HepG2 (cell line): ENCODE results near the gene C10orf143. TPM values are rescaled to one million over a fixed set of nuclear protein-coding genes. Genes with fewer than 3 reads are reported as not detected.
A peak's percentile ranks its signal among the peaks of the same experiment; 100 is the strongest.

Experiments used
- ETV6 ChIP-seq: sonication (generic); formaldehyde crosslinking; conservative IDR thresholded peaks from 2 replicates; pipeline ENCODE4 v1.4.0; 2020; ENCODE audit warnings: missing genetic modification reagents
- FIP1L1 ChIP-seq: fragments of 200-400 bp; formaldehyde crosslinking; IDR thresholded peaks from 2 replicates; pipeline ENCODE4 v1.6.1; 2018; ENCODE audit warnings: low read depth, mild to moderate bottlenecking, low read length, moderate library complexity, borderline replicate concordance; ENCODE audit not compliant: insufficient read depth
- GLMP ChIP-seq: sonication (generic); formaldehyde crosslinking; IDR thresholded peaks from 2 replicates; pipeline ENCODE4 v1.9.0; 2021; ENCODE audit warnings: missing genetic modification reagents, mild to moderate bottlenecking, borderline replicate concordance
- GZF1 ChIP-seq: sonication (generic); formaldehyde crosslinking; IDR thresholded peaks from 2 replicates; pipeline ENCODE4 v1.5.1; 2020; ENCODE audit warnings: mild to moderate bottlenecking, missing genetic modification reagents
- KAT2B ChIP-seq: fragments of 150-350 bp; IDR thresholded peaks from 2 replicates; pipeline ENCODE4 v1.6.1; 2014; ENCODE audit warnings: low read depth, low read length, borderline replicate concordance
- MBNL3 ChIP-seq: fragments of 250-450 bp; sonication (Bioruptor Pico); conservative IDR thresholded peaks from 2 replicates; pipeline ENCODE4 v1.8.0; 2022; ENCODE audit warnings: mild to moderate bottlenecking, inconsistent platforms
- NR2F2 ChIP-seq: IDR thresholded peaks from 2 replicates; pipeline ENCODE4 v1.6.1; 2012; ENCODE audit warnings: low read depth, inconsistent platforms, borderline replicate concordance
- SKI ChIP-seq: fragments of 450-650 bp; IDR thresholded peaks from one replicate; pipeline ENCODE4 v1.6.1; 2018; ENCODE audit warnings: mild to moderate bottlenecking; ENCODE audit not compliant: partially characterized antibody
- TARDBP ChIP-seq: sonication (generic); formaldehyde crosslinking; IDR thresholded peaks from 2 replicates; pipeline ENCODE4 v1.8.0; 2022; ENCODE audit warnings: mild to moderate bottlenecking, missing genetic modification reagents
- THAP11 ChIP-seq: IDR thresholded peaks from 2 replicates; pipeline ENCODE4 v1.6.1; 2016; ENCODE audit warnings: missing biosample characterization, missing genetic modification reagents
- ZBTB1 ChIP-seq: sonication (generic); formaldehyde crosslinking; IDR thresholded peaks from 2 replicates; pipeline ENCODE4 v1.4.0; 2020; ENCODE audit warnings: missing genetic modification reagents, borderline replicate concordance
- ZBTB7B ChIP-seq: sonication (generic); formaldehyde crosslinking; IDR thresholded peaks from 2 replicates; pipeline ENCODE4 v1.4.0; 2020; ENCODE audit warnings: missing genetic modification reagents
- ZFP36 ChIP-seq: fragments of 150-350 bp; IDR thresholded peaks from 2 replicates; pipeline ENCODE4 v1.6.1; 2018; ENCODE audit warnings: borderline replicate concordance, low read length, low read depth; ENCODE audit not compliant: partially characterized antibody
- ZNF138 ChIP-seq: sonication (generic); formaldehyde crosslinking; IDR thresholded peaks from 2 replicates; pipeline ENCODE4 v1.5.0; 2020; ENCODE audit warnings: mild to moderate bottlenecking, low read depth, missing genetic modification reagents
- ZNF225 ChIP-seq: sonication (generic); formaldehyde crosslinking; IDR thresholded peaks from 2 replicates; pipeline ENCODE4 v1.4.0; 2020; ENCODE audit warnings: mild to moderate bottlenecking, missing genetic modification reagents
- ZNF230 ChIP-seq: sonication (generic); formaldehyde crosslinking; IDR thresholded peaks from 2 replicates; pipeline ENCODE4 v1.4.0; 2020; ENCODE audit warnings: mild to moderate bottlenecking, missing genetic modification reagents
- ZNF232 ChIP-seq: sonication (generic); formaldehyde crosslinking; IDR thresholded peaks from 2 replicates; pipeline ENCODE4 v1.4.0; 2020; ENCODE audit warnings: missing genetic modification reagents, borderline replicate concordance
- ZNF326 ChIP-seq: sonication (generic); formaldehyde crosslinking; IDR thresholded peaks from 2 replicates; pipeline ENCODE4 v1.4.0; 2020; ENCODE audit warnings: missing genetic modification reagents, borderline replicate concordance
- ZNF451 ChIP-seq: sonication (generic); formaldehyde crosslinking; IDR thresholded peaks from 2 replicates; pipeline ENCODE4 v1.5.0; 2020; ENCODE audit warnings: mild to moderate bottlenecking, missing genetic modification reagents
- ZNF619 ChIP-seq: sonication (generic); formaldehyde crosslinking; IDR thresholded peaks from 2 replicates; pipeline ENCODE4 v1.4.0; 2020; ENCODE audit warnings: mild to moderate bottlenecking, missing genetic modification reagents
- ZNF713 ChIP-seq: sonication (generic); formaldehyde crosslinking; IDR thresholded peaks from 2 replicates; pipeline ENCODE4 v1.4.0; 2020; ENCODE audit warnings: mild to moderate bottlenecking, missing genetic modification reagents
- polyA plus RNA-seq, 8 experiments: library from polyadenylated mRNA; depleted of rRNA in 3 of 8; stranded (reverse) in 7 of 8; unstranded in 1 of 8; fragments of >200 nt; fragmentation: Illumina TruSeq in 4 of 8; extraction: Trizol in 4 of 8; gene quantifications; 2 replicates each; pipeline versions ENCODE4 v1.2.1 to v1.2.3, GENCODE V29; 2011 to 2016; ENCODE audit warnings: low read depth in 4 of 8, missing spikeins in 1 of 8, mixed read lengths in 1 of 8; ENCODE audit not compliant: insufficient read depth in 1 of 8
- total RNA-seq, 5 experiments: library from RNA; depleted of rRNA; stranded (reverse); fragments of >200 nt; fragmentation: Illumina TruSeq; extraction: Trizol; gene quantifications; 2 replicates each; pipeline ENCODE4 v1.2.3, GENCODE V29; 2016; ENCODE audit warnings: low read depth in 1 of 5
- TF ChIP-seq, protein P1 (sequence below): sonication (generic); formaldehyde crosslinking; IDR thresholded peaks from 2 replicates; pipeline ENCODE4 v1.5.0; 2020; ENCODE audit warnings: missing genetic modification reagents
- TF ChIP-seq, protein P2 (sequence below): sonication (generic); formaldehyde crosslinking; IDR thresholded peaks from 2 replicates; pipeline ENCODE4 v1.5.0; 2020; ENCODE audit warnings: missing genetic modification reagents
- TF ChIP-seq, protein P3 (sequence below): IDR thresholded peaks from 2 replicates; pipeline ENCODE4 v1.6.1; 2012; ENCODE audit warnings: low read depth, low read length, improper control_type of control experiment

C10orf143 gene
- total and polyA plus RNA-seq, 2 of the 13 experiments (the other 11 are each of a cell fraction or from before 2014, with no cell fraction given), result 0.21 to 0.91 TPM

GRCh38 chr10:130136226-130137089 is 25.8 kb upstream of the C10orf143 start, which contains the start of gene GLRX3 (continued):
- TF ChIP-seq GLMP (CRISPR knock-in tag) (no peak), ZNF232 (CRISPR knock-in tag) (no peak), ZBTB1 (CRISPR knock-in tag) (no peak), TARDBP (CRISPR knock-in tag) (no peak; the same call in 1 of the 2 replicates), ZNF619 (CRISPR knock-in tag) (0 out of 2 replicates have a peak, but pooled peaks have one; percentile 50), ETV6 (no peak), ZNF225 (CRISPR knock-in tag) (no peak), MBNL3 (CRISPR knock-in tag) (no peak), NR2F2 (no peak), ZNF713 (CRISPR knock-in tag) (no peak), ZNF138 (CRISPR knock-in tag) (no peak), ZNF230 (CRISPR knock-in tag) (no peak; the same call in 1 of the 2 replicates), ZNF326 (CRISPR knock-in tag) (no peak), ZFP36 (no peak), ZNF451 (CRISPR knock-in tag) (0 out of 2 replicates have a peak, but pooled peaks have one; percentile 12), GZF1 (no peak), FIP1L1 (no peak), ZBTB7B (peak; percentile 69), SKI (peak; percentile 10), KAT2B (no peak), THAP11 (peak; percentile 92)
- TF ChIP-seq, protein P1, sequence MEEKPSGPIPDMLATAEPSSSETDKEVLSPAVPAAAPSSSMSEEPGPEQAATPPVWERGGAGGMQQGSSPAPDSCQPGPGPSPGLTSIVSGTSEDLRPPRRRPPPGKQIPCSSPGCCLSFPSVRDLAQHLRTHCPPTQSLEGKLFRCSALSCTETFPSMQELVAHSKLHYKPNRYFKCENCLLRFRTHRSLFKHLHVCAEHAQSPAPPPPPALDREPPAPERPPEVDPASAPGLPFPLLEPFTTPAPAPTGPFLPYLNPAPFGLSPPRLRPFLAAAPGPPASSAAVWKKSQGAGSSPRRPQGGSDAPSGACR (CRISPR knock-in tag), result no peak; the same call in 1 of the 2 replicates
- TF ChIP-seq, protein P2, sequence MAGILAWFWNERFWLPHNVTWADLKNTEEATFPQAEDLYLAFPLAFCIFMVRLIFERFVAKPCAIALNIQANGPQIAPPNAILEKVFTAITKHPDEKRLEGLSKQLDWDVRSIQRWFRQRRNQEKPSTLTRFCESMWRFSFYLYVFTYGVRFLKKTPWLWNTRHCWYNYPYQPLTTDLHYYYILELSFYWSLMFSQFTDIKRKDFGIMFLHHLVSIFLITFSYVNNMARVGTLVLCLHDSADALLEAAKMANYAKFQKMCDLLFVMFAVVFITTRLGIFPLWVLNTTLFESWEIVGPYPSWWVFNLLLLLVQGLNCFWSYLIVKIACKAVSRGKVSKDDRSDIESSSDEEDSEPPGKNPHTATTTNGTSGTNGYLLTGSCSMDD (CRISPR knock-in tag), result no peak
- TF ChIP-seq, protein P3, sequence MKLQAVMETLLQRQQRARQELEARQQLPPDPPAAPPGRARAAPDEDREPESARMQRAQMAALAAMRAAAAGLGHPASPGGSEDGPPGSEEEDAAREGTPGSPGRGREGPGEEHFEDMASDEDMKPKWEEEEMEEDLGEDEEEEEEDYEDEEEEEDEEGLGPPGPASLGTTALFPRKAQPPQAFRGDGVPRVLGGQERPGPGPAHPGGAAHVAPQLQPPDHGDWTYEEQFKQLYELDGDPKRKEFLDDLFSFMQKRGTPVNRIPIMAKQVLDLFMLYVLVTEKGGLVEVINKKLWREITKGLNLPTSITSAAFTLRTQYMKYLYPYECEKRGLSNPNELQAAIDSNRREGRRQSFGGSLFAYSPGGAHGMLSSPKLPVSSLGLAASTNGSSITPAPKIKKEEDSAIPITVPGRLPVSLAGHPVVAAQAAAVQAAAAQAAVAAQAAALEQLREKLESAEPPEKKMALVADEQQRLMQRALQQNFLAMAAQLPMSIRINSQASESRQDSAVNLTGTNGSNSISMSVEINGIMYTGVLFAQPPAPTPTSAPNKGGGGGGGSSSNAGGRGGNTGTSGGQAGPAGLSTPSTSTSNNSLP, result no peak
